OCI-LY1 (cell line): ENCODE results near the gene GJA10.
"Not testable (repeated sequence)": the region's sequence is repeated elsewhere in the genome, so short reads cannot be mapped to it uniquely, and the experiment has no call there.

ENCODE experiments used
- H2AFZ ChIP-seq: fragments of 200-600 bp; sonication (generic), shearing (Covaris generic); 2 replicates; pipeline ENCODE4 v1.6.0; 2014; ENCODE audit warnings: antibody characterized with exemption, mild to moderate bottlenecking, low read length
- H3F3A ChIP-seq: fragments of 200-600 bp; sonication (generic), shearing (Covaris generic); 2 replicates; pipeline ENCODE4 v1.6.0; 2014; ENCODE audit warnings: mild to moderate bottlenecking, antibody characterized with exemption, low read length, moderate library complexity; ENCODE audit not compliant: insufficient read depth
- H3K27ac ChIP-seq: fragments of 200-600 bp; sonication (generic); 2 replicates; pipeline ENCODE4 v1.5.1; 2014; ENCODE audit warnings: low read length, mixed run types, mild to moderate bottlenecking, low read depth; ENCODE audit not compliant: poor library complexity, severe bottlenecking
- H3K27me3 ChIP-seq: fragments of 200-600 bp; sonication (generic); 2 replicates; pipeline ENCODE4 v1.6.0; 2014; ENCODE audit warnings: antibody characterized with exemption, mild to moderate bottlenecking, low read length, moderate library complexity; ENCODE audit not compliant: insufficient read depth
- H3K36me3 ChIP-seq: fragments of 200-600 bp; sonication (generic); 2 replicates; pipeline ENCODE4 v1.6.1; 2014; ENCODE audit warnings: mild to moderate bottlenecking, antibody characterized with exemption, low read length, moderate library complexity, mixed read lengths; ENCODE audit not compliant: insufficient read depth
- H3K4me1 ChIP-seq: fragments of 200-600 bp; sonication (generic); 2 replicates; pipeline ENCODE4 v1.5.1; 2014; ENCODE audit warnings: mild to moderate bottlenecking, low read length, moderate library complexity; ENCODE audit not compliant: insufficient read depth, severe bottlenecking
- H3K4me2 ChIP-seq: fragments of 200-600 bp; sonication (generic), shearing (Covaris generic); 2 replicates; pipeline ENCODE4 v1.6.1; 2014; ENCODE audit warnings: low read length
- H3K4me3 ChIP-seq: fragments of 200-600 bp; sonication (generic); 2 replicates; pipeline ENCODE4 v1.5.1; 2014; ENCODE audit warnings: low read length, low read depth, mild to moderate bottlenecking, mixed read lengths; ENCODE audit not compliant: poor library complexity, severe bottlenecking
- H3K79me2 ChIP-seq: fragments of 200-600 bp; shearing (Covaris generic); 2 replicates; pipeline ENCODE4 v1.6.1; 2016; ENCODE audit warnings: mixed run types, low read length, mixed read lengths; ENCODE audit not compliant: insufficient read depth
- H3K9ac ChIP-seq: fragments of 200-600 bp; sonication (generic), shearing (Covaris generic); 2 replicates; pipeline ENCODE4 v1.6.1; 2014; ENCODE audit warnings: mild to moderate bottlenecking, low read length, mixed read lengths
- H3K9me2 ChIP-seq: fragments of 200-600 bp; sonication (generic), shearing (Covaris generic); 2 replicates; pipeline ENCODE4 v1.6.1; 2014; ENCODE audit warnings: low read depth, mild to moderate bottlenecking, low read length, mixed read lengths
- H3K9me3 ChIP-seq: fragments of 200-600 bp; shearing (Covaris generic); 2 replicates; pipeline ENCODE4 v1.6.1; 2014; ENCODE audit warnings: low read length, mixed read lengths
- H4K20me1 ChIP-seq: fragments of 200-600 bp; sonication (generic), shearing (Covaris generic); 2 replicates; pipeline ENCODE4 v1.6.0; 2016; ENCODE audit warnings: mild to moderate bottlenecking, low read length; ENCODE audit not compliant: insufficient read depth
- CTCF ChIP-seq: fragments of 200-600 bp; sonication (generic), shearing (Covaris generic); IDR thresholded peaks from 2 replicates; pipeline ENCODE4 v1.5.1; 2017; ENCODE audit warnings: mild to moderate bottlenecking, antibody characterized with exemption, low read length, moderate library complexity, mixed read lengths
- EZH2 ChIP-seq: fragments of 200-600 bp; sonication (generic), shearing (Covaris generic); IDR thresholded peaks from 2 replicates; pipeline ENCODE4 v1.8.0; 2017; ENCODE audit warnings: borderline replicate concordance, mixed run types, mild to moderate bottlenecking, antibody characterized with exemption, low read length, moderate library complexity, mixed read lengths

The GJA10 gene

GRCh38 chr6:89887452-89888137 lies 6.7 kb upstream of the GJA10 start:
- Histone ChIP-seq H2AFZ (no peak overlapping the region), H3K4me3 (no peak overlapping the region), H3K9me2 (no peaks in the 10 kb centered on the region), H3K79me2 (no peaks in the 10 kb centered on the region), H3K9me3 (no peaks in the 10 kb centered on the region), H3K27me3 (no peaks in the 10 kb centered on the region; the same call in 1 of the 2 replicates), H3K27ac (no peak overlapping the region), H3K4me2 (no peak overlapping the region), H3K36me3 (no peaks in the 10 kb centered on the region), H3F3A (no peaks in the 10 kb centered on the region), H4K20me1 (no peaks in the 10 kb centered on the region), H3K9ac (no peak overlapping the region), H3K4me1 (no peaks in the 10 kb centered on the region)
- TF ChIP-seq EZH2 (no peak), CTCF (no peak)

- H3K36me3 ChIP-seq: no peaks in the 10 kb centered on the region
- no peak overlapping the region for H3K4me2 ChIP-seq
- H2AFZ ChIP-seq: no peak overlapping the region
- no peak overlapping the region for H3K4me3 ChIP-seq
- no peak overlapping the region for H3K9ac ChIP-seq
- no peaks in the 10 kb centered on the region for H3K79me2 ChIP-seq
- no peaks in the 10 kb centered on the region; the same call in 1 of the 2 replicates for H3K27me3 ChIP-seq
- TF ChIP-seq EZH2 (no peak), CTCF (no peak)
- H3F3A ChIP-seq: no peaks in the 10 kb centered on the region
- no peaks in the 10 kb centered on the region for H3K9me2 ChIP-seq
- H4K20me1 ChIP-seq: no peaks in the 10 kb centered on the region
- H3K9me3 ChIP-seq: no peaks in the 10 kb centered on the region
- no peak overlapping the region for H3K27ac ChIP-seq
- H3K4me1 ChIP-seq: no peaks in the 10 kb centered on the region
Measured at GRCh38 chr6:89888138-89888514, 6.1 kb upstream of the GJA10 start.

- no peak overlapping the region for H3K9ac ChIP-seq
- no peaks in the 10 kb centered on the region for H3K79me2 ChIP-seq
- no peaks in the 10 kb centered on the region for H3K9me2 ChIP-seq
- no peak overlapping the region for H3K4me3 ChIP-seq
- H3F3A ChIP-seq: no peaks in the 10 kb centered on the region
- no peak overlapping the region for H2AFZ ChIP-seq
- no peaks in the 10 kb centered on the region for H3K9me3 ChIP-seq
- H3K36me3 ChIP-seq: no peaks in the 10 kb centered on the region
- H3K4me2 ChIP-seq: no peak overlapping the region
- TF ChIP-seq EZH2 (no peak), CTCF (no peak)
- H3K27me3 ChIP-seq: no peaks in the 10 kb centered on the region; the same call in 1 of the 2 replicates
- H3K4me1 ChIP-seq: no peaks in the 10 kb centered on the region
- no peak overlapping the region for H3K27ac ChIP-seq
- H4K20me1 ChIP-seq: no peaks in the 10 kb centered on the region
Measured at GRCh38 chr6:89888871-89889270, 5.4 kb upstream of the GJA10 start.

GRCh38 chr6:89890845-89891528 lies 3.3 kb upstream of the GJA10 start:
- not testable (repeated sequence) for H3K4me3 ChIP-seq, H4K20me1 ChIP-seq, H3F3A ChIP-seq, H3K79me2 ChIP-seq, H3K4me1 ChIP-seq, H3K27ac ChIP-seq, H3K9me2 ChIP-seq, H3K9me3 ChIP-seq, H2AFZ ChIP-seq, H3K36me3 ChIP-seq, H3K9ac ChIP-seq, H3K27me3 ChIP-seq, H3K4me2 ChIP-seq

GRCh38 chr6:89892577-89892976 lies 1.7 kb upstream of the GJA10 start:
- H3K4me3 ChIP-seq, H3K4me1 ChIP-seq, H3K9me2 ChIP-seq, H3F3A ChIP-seq, H2AFZ ChIP-seq, H3K27ac ChIP-seq, H3K4me2 ChIP-seq, H4K20me1 ChIP-seq, H3K9me3 ChIP-seq, H3K79me2 ChIP-seq, H3K27me3 ChIP-seq, H3K36me3 ChIP-seq, H3K9ac ChIP-seq: not testable (repeated sequence)
